IPS-18a (cell line): Measurements from ENCODE around the gene ZSCAN22.

ENCODE experiments used
- H3K27ac ChIP-seq: one replicate; pipeline ENCODE4 v1.5.1; 2013; ENCODE audit warnings: low read length
- H3K27me3 ChIP-seq: one replicate; pipeline ENCODE4 v1.6.1; 2013; ENCODE audit warnings: mild to moderate bottlenecking, low read length; ENCODE audit not compliant: control insufficient read depth, insufficient read depth
- H3K36me3 ChIP-seq: one replicate; pipeline ENCODE4 v1.6.1; 2013; ENCODE audit warnings: low read depth, low read length; ENCODE audit not compliant: control insufficient read depth
- H3K4me1 ChIP-seq: one replicate; pipeline ENCODE4 v1.6.1; 2013; ENCODE audit warnings: low read depth, low read length; ENCODE audit not compliant: control insufficient read depth
- H3K4me3 ChIP-seq: one replicate; pipeline ENCODE4 v1.5.1; 2013; ENCODE audit warnings: low read length
- H3K9ac ChIP-seq: one replicate; pipeline ENCODE4 v1.6.1; 2013; ENCODE audit warnings: mild to moderate bottlenecking, low read length, moderate library complexity
- H3K9me3 ChIP-seq: one replicate; pipeline ENCODE4 v1.6.1; 2013; ENCODE audit warnings: low read depth, low read length; ENCODE audit not compliant: control insufficient read depth

The ZSCAN22 gene

DNA sequence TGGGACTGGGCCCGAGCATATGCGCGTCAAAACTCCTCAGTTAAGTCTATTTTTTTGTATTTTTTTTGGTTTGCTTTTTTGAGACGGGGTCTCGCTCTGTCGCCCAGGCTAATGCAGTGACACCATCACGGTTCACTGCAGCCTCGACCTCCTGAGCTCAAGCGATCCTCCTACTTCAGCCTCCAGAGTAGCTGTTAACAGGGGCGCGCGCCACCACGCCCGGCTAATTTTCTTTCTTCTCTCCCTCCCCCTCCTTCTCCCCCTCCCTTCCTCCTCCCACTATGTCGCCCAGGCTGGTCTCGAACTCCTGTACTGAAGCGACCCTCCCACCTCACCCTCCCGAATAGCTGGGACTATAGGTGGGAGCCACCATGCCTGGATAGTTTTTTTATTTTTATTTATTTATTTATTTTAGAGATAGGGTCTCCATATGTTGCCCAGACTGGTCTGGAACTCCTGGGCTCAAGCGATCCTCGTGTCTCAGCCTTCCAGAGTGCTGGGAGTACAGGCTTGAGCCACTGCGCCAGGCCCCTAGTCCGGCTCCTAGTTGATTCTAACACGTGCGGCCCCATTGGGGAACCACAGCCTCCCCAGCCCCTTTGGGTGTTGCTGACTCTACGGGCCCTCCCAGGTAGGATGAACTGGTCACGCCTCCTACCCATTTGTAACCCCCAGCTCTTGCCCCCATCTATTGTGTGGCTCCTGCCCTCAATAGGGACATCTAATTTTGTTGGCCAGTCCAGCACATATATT, 54.8 kb downstream of the ZSCAN22 start:
- no peaks in the 10 kb centered on the region for H3K27me3 ChIP-seq
- peak overlapping the region; percentile 65 for H3K4me3 ChIP-seq
- peak overlapping the region; percentile 63 for H3K9ac ChIP-seq
- H3K9me3 ChIP-seq = no peaks in the 10 kb centered on the region
- H3K27ac ChIP-seq = peak overlapping the region; percentile 73
- H3K36me3 ChIP-seq = no peaks in the 10 kb centered on the region
- H3K4me1 ChIP-seq = peaks cover 7% of the 10 kb centered on the region

DNA sequence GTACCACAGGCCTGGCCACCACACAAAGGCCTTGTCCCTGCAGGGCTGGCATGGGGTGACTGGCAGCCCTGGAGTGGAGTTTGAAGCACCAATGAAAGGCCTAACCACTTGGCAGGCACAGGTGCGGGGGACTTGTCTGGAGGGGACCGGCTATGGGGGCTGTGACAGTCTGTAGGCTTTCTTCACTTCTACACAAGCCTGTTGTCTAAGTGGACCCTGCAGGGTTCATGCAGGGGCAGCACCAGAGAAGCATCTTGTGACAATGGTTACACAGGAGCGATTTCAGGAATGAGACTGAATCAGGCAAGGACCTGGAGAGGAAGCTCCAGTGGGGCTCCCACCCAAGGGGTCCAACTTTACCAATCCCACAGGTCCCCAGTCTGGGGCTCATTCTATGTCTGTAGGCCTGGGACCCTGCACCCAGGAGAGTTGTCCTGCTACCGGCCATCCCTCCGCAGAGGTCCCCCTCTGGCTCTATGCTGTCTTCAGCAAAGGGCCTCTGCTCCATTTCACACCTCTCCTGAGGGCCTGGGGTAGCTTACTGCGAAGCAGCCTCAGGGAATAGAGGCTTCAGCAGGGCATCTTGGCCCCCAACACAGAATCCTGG, 56.3 kb downstream of the ZSCAN22 start:
- H3K9ac ChIP-seq = no peak overlapping the region
- H3K4me1 ChIP-seq = peaks cover 9% of the 10 kb centered on the region
- no peak overlapping the region for H3K27ac ChIP-seq

DNA sequence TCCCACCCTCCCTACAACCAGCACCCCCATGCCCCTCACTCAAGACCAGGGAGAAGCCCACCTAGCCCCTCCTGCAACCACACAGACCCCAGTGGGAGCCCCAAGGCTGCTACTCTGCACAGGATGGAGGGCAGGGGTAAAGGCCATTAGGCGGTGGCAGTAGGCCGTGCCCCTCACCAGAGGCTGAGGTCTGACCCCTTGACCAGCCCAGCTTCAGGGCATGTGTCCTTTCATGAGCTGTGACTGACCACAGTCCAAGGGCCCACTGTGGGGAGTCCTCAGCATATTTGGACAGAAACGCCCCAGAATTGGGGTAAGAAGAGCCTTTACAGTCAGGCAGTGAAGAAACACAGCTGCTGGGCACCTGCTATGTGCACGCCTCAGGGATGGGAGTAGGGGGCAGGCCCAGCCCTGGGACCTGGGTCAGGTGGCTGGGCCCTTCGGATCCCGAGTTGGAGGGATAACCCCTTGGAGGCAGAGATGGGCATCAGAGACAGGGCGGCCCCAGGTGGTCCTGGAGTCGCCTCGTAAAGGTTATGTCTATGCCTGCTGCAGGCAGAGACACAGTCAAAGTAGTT, 58.6 kb downstream of the ZSCAN22 start:
- Histone ChIP-seq H3K9me3 (no peaks in the 10 kb centered on the region), H3K27me3 (no peaks in the 10 kb centered on the region), H3K36me3 (peaks cover 14% of the 10 kb centered on the region), H3K4me1 (peaks cover 10% of the 10 kb centered on the region), H3K27ac (peak overlapping the region; percentile 70), H3K4me3 (peak overlapping the region; percentile 80), H3K9ac (peak overlapping the region; percentile 98)

More for the DNA sequence above, 56.3 kb downstream of the ZSCAN22 start:
- H3K4me3 ChIP-seq = no peak overlapping the region
- no peaks in the 10 kb centered on the region for H3K9me3 ChIP-seq
- no peaks in the 10 kb centered on the region for H3K27me3 ChIP-seq
- H3K36me3 ChIP-seq = peaks cover 1% of the 10 kb centered on the region

DNA sequence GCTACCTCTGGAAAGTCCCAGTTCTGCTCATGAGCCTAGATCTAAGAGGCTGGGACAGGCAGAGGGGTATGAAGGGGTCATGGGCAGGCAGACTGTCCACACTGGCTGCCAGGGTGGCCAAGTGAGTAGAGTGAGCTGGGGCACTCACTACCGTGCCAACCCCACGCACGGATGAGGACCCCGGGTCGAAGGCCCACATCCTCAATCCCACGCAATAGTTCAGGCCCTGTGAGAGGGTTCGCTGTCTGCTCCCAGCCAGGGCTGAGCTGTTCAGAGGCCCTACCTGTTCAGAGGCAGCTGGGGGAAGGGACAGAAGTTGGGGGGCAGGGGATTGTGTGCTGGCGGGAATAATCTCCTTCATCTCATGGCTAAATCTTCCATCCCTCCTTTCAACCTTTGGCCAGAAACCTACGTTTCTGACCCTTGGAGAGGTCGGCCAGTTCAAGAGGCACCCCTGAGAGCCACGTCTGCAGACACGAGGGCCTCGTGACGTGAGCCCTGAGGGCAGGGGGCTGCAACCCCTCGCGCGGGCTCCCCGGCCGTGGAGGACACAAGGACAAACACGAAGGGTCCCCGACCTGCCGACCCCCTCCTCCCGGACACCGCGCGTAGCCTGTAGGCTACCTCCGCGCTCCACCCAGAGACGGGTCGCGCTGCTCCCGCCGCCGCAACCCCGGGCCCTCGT, 59.2 kb downstream of the ZSCAN22 start:
- peaks cover 10% of the 10 kb centered on the region for H3K4me1 ChIP-seq
- no peaks in the 10 kb centered on the region for H3K9me3 ChIP-seq
- peak overlapping the region; percentile 98 for H3K9ac ChIP-seq
- H3K27ac ChIP-seq = peak overlapping the region; percentile 70
- H3K27me3 ChIP-seq = no peaks in the 10 kb centered on the region
- H3K4me3 ChIP-seq = peak overlapping the region; percentile 80
- H3K36me3 ChIP-seq = peaks cover 21% of the 10 kb centered on the region

DNA sequence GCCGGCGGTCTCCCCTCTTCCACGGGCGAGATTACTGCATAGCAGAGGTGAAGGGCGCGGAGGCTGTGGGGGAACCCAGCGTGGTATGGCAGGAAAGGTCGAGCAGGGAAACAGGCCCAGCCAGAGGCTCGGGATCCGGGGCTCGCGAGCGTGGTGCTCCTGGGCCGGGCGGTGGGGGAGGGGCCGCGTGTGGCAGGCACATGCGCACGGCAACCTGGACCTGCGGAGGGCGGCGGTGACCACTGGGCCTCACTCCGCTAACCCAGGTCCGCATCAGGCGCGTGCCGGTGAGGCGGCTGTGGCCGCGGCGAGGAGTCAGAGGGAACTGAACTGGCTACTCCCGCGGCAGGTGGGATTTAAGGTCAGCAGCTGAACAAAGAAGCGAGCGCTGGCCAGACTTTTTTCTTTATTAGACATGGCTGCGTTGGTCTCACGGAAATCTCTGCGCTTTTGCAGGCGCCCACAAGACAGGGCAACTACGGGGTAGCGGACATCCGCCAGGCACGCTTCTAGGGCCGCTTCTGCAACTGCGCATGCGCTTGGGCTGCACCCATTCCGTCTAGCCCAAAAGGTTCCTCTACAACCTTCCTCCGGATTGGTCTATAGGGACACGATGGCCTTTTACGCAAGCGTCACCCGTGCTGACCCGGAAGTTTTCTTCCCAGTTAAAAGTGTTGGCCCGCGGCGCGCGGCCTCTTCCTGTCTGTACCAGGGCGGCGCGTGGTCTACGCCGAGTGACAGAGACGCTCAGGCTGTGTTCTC, 60.0 kb downstream of the ZSCAN22 start, which contains the start of gene RPS5:
RPS5 (plus strand) TSS at position 694 of the 762 bp plus-strand sequence. CDS start 869 bp downstream, outside the sequence.
- Histone ChIP-seq H3K36me3 (peaks cover 27% of the 10 kb centered on the region), H3K27me3 (no peaks in the 10 kb centered on the region), H3K9ac (peak within 1 kb of the TSS; percentile 98), H3K27ac (peak within 1 kb of the TSS; percentile 70), H3K4me3 (peak within 1 kb of the TSS; percentile 80), H3K9me3 (no peaks in the 10 kb centered on the region), H3K4me1 (peaks cover 10% of the 10 kb centered on the region)

DNA sequence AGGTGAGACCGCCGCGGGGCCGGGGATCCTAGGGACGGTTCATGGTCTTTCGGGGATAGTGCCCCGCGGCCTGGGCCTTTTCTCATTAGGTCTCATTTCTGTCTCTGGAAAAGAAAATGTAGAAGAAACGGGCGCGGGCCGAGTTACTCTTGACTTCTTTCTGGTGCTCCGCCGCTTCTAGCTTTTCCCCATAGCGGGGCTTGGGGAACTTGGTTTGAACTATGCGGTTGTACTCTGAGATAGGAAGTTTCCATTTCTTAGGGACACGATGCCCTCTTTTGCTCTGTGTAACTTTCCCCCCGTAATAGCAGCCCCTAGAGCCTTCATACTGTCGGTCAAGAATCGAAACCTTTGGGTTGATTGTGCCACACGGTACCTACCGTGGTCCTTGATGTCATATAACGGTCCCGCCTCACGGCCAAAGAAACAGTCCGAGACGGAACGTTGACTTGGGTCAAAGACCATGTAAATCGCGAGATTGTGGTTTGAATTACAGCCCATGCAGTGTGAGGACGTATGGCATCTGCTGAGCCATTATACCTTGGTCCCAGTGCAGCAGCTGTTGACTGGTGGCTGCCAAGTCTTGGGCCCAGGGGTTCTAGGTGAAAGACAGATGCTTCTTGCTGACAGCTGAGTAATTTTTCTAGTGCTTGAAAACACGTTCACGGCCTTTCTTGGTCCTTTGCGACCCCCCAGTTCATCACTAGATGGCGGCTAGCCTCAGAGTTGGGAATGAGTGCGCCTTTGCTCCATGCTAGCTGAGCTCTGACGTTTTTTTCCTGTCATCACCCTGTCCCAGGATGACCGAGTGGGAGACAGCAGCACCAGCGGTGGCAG, 60.8 kb downstream of the ZSCAN22 start:
- Histone ChIP-seq H3K4me3 (peak overlapping the region; percentile 80), H3K4me1 (peaks cover 10% of the 10 kb centered on the region), H3K27ac (no peak overlapping the region), H3K27me3 (no peaks in the 10 kb centered on the region), H3K9me3 (no peaks in the 10 kb centered on the region), H3K36me3 (peaks cover 32% of the 10 kb centered on the region), H3K9ac (peak overlapping the region; percentile 98)

DNA sequence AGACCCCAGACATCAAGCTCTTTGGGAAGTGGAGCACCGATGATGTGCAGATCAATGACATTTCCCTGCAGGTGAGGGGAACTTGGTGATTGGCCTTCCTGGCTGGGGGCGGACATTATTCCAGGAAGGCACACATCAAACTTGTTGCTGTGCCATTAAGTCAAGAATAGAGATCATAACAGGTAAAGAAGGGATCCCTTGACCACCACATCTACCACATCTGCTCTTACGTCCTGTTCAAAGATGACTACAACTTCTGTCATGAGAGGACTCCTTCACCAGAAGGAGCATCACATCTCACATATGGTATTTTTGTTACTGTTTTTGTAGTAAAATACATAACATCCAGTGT, 61.4 kb downstream of the ZSCAN22 start:
- Histone ChIP-seq H3K27me3 (no peaks in the 10 kb centered on the region), H3K4me3 (peak overlapping the region; percentile 80), H3K9me3 (no peaks in the 10 kb centered on the region), H3K4me1 (peaks cover 10% of the 10 kb centered on the region), H3K36me3 (peaks cover 38% of the 10 kb centered on the region), H3K27ac (no peak overlapping the region), H3K9ac (peak overlapping the region; percentile 98)
